GM12878 (cell line): ENCODE measurements around the gene CCL22. TPM values are rescaled to one million over a fixed set of nuclear protein-coding genes. Genes with fewer than 3 reads are reported as not detected.

Experiments
- ATAC-seq: fragments of 200-7000 bp; cut with Tn5 transposase; 3 replicates; pipeline ENCODE4 v1.9.1; 2020; ENCODE audit warnings: mild to moderate bottlenecking, moderate library complexity
- BruUV-seq: library from RNA; stranded (reverse); fragments of 400-500 nt; replicated peaks from 2 replicates; lab custom pipeline; 2021; lab: Mats Ljungman, UMichigan
- CTCF ChIA-PET: fragments of 300-600 bp; sonication (Branson Sonifier 250); formaldehyde crosslinking; extraction: SDS; loops from one replicate; lab custom pipeline; 2021; ENCODE audit warnings: inconsistent platforms; lab: Yijun Ruan, JAX
- POLR2A ChIA-PET: fragments of 350-600 bp; formaldehyde crosslinking; extraction: SDS; loops from one replicate; lab custom pipeline; 2021; ENCODE audit warnings: inconsistent platforms; lab: Charles Lee
- RAD21 ChIA-PET: fragments of 300-600 bp; sonication (Branson Sonifier 250); formaldehyde crosslinking; loops from one replicate; lab custom pipeline; 2023; ENCODE audit warnings: antibody characterized with exemption; ENCODE audit not compliant: unreplicated experiment; lab: Charles Lee
- SMC1A ChIA-PET: fragments of 300-600 bp; sonication (Branson Sonifier 250); formaldehyde crosslinking; loops from one replicate; lab custom pipeline; 2023; ENCODE audit not compliant: unreplicated experiment, uncharacterized antibody; lab: Charles Lee
- DNase-seq: peaks from one replicate; pipeline ENCODE4 v3.0.0-alpha.2; 2011; ENCODE audit warnings: low read depth, low spot score
- FAIRE-seq: peaks from 3 replicates; lab custom pipeline; 2011; peaks lifted over from hg19 to GRCh38; lab: Jason Lieb, UNC
- H2AFZ ChIP-seq: 2 replicates; pipeline ENCODE4 v1.6.0; 2011; ENCODE audit warnings: low read depth, low read length, control low read depth; ENCODE audit not compliant: control insufficient read depth
- H3K27ac ChIP-seq: 2 replicates; pipeline ENCODE4 v1.5.1; 2011; ENCODE audit warnings: control low read depth; ENCODE audit not compliant: control insufficient read depth, insufficient read depth
- H3K27me3 ChIP-seq, 2 experiments: replicated peaks in 1 of 2; 2 replicates each; pipeline versions ENCODE4 v1.6.0 to v1.6.1; 2011; ENCODE audit warnings: low read length in 1 of 2; ENCODE audit not compliant: control insufficient read depth in 2 of 2, insufficient read depth in 2 of 2
- H3K36me3 ChIP-seq, 2 experiments: 2 replicates each; pipeline ENCODE4 v1.5.1; 2011; ENCODE audit warnings: low read length in 1 of 2; ENCODE audit not compliant: control insufficient read depth in 2 of 2, insufficient read depth in 2 of 2
- H3K4me1 ChIP-seq: 2 replicates; pipeline ENCODE4 v1.6.1; 2011; ENCODE audit warnings: mild to moderate bottlenecking, low read length, moderate library complexity, mixed read lengths; ENCODE audit not compliant: control insufficient read depth, insufficient read depth
- H3K4me2 ChIP-seq: 2 replicates; pipeline ENCODE4 v1.6.0; 2011; ENCODE audit warnings: control low read depth; ENCODE audit not compliant: control insufficient read depth, insufficient read depth
- H3K4me3 ChIP-seq: fragments of 200-600 bp; sonication (generic); 2 replicates; pipeline ENCODE4 v1.5.1; 2016
- H3K79me2 ChIP-seq: 2 replicates; pipeline ENCODE4 v1.6.0; 2011; ENCODE audit warnings: low read length; ENCODE audit not compliant: control insufficient read depth, insufficient read depth
- H3K9ac ChIP-seq: 2 replicates; pipeline ENCODE4 v1.8.0; 2011; ENCODE audit warnings: low read length, control low read depth, mixed read lengths; ENCODE audit not compliant: control insufficient read depth, insufficient read depth
- H3K9me3 ChIP-seq: replicated peaks from 3 replicates; pipeline ENCODE4 v1.5.1; 2011; ENCODE audit warnings: mild to moderate bottlenecking, low read length; ENCODE audit not compliant: control insufficient read depth, insufficient read depth
- H4K20me1 ChIP-seq: 2 replicates; pipeline ENCODE4 v1.6.0; 2011; ENCODE audit not compliant: control insufficient read depth, insufficient read depth
- BHLHE40 ChIP-seq, 2 experiments: fragments of 450-650 bp in 1 of 2; IDR thresholded peaks; 2 replicates each; pipeline ENCODE4 v1.6.1; 2011 to 2017; ENCODE audit warnings: low read depth in 2 of 2, borderline replicate concordance in 1 of 2, improper control_type of control experiment in 1 of 2, low read length in 1 of 2, mild to moderate bottlenecking in 1 of 2
- CBX5 ChIP-seq: sonication (generic); IDR thresholded peaks from 2 replicates; pipeline ENCODE4 v1.6.1; 2016; ENCODE audit warnings: low read depth, moderate library complexity, mild to moderate bottlenecking, inconsistent platforms
- CREM ChIP-seq: IDR thresholded peaks from 2 replicates; pipeline ENCODE4 v1.6.1; 2014; ENCODE audit warnings: antibody characterized with exemption, low read depth
- ESRRA ChIP-seq: IDR thresholded peaks from 2 replicates; pipeline ENCODE4 v1.6.1; 2012; ENCODE audit warnings: mild to moderate bottlenecking, low read length, improper control_type of control experiment
- HDAC2 ChIP-seq: fragments of 200-600 bp; sonication (generic); IDR thresholded peaks from 2 replicates; pipeline ENCODE4 v1.6.1; 2017
- IKZF2 ChIP-seq, 2 experiments: fragments of 450-650 bp; IDR thresholded peaks; 2 replicates each; pipeline ENCODE4 v1.6.1; 2017; ENCODE audit warnings: mild to moderate bottlenecking in 2 of 2, moderate library complexity in 2 of 2
- IRF4 ChIP-seq: IDR thresholded peaks from 2 replicates; pipeline ENCODE4 v1.6.1; 2011; ENCODE audit warnings: low read depth, low read length
- JUND ChIP-seq: IDR thresholded peaks from 2 replicates; pipeline ENCODE4 v1.6.1; 2012; ENCODE audit warnings: low read depth, mild to moderate bottlenecking, low read length, improper control_type of control experiment, moderate library complexity
- NBN ChIP-seq: fragments of 450-650 bp; IDR thresholded peaks from 2 replicates; pipeline ENCODE4 v1.6.1; 2016
- POLR2A ChIP-seq: IDR thresholded peaks from 2 replicates; pipeline ENCODE4 v1.6.1; 2011; ENCODE audit warnings: low read depth, mild to moderate bottlenecking, low read length
- SUZ12 ChIP-seq: fragments of 200-600 bp; sonication (generic); IDR thresholded peaks from one replicate; pipeline ENCODE4 v1.6.1; 2018; ENCODE audit warnings: antibody characterized with exemption, mild to moderate bottlenecking; ENCODE audit not compliant: unreplicated experiment
- WGBS: methylation state at CpG from one replicate; pipeline ENCODE4 v1.1.6; 2016; ENCODE audit warnings: low lambda C conversion rate; ENCODE audit not compliant: insufficient replicate concordance, insufficient coverage; ENCODE audit errors: missing lambda C conversion rate; 5-methylcytosine and 5-hydroxymethylcytosine counted together
- in situ Hi-C: fragments of 300-500 bp; cut with MboI; formaldehyde crosslinking; loops from 9 replicates; pipeline ENCODE4 v1.14.3; 2018; ENCODE audit warnings: mixed read lengths
- intact Hi-C: fragments of 100-400 bp; cut with micrococcal nuclease; formaldehyde crosslinking; loops from one replicate; pipeline ENCODE4 v1.14.2; 2022; ENCODE audit not compliant: unreplicated experiment
- polyA plus RNA-seq, 11 experiments: library from polyadenylated mRNA; depleted of rRNA in 4 of 11; unstranded in 6 of 11; stranded (reverse) in 5 of 11; fragments of >200 nt; fragmentation: Nextera tagmentation in 4 of 11; fragmentation: Illumina TruSeq in 1 of 11; extraction: Ambion mirVana in 4 of 11; extraction: Trizol in 1 of 11; gene quantifications; 1 replicate in 1 of 11; 2 replicates in 10 of 11; pipeline versions ENCODE4 v1.2.1 to v1.2.3, GENCODE V29; 2011 to 2016; ENCODE audit warnings: inconsistent platforms in 2 of 11, missing spikeins in 2 of 11, low read depth in 1 of 11
- total RNA-seq, 4 experiments: library from RNA; depleted of rRNA in 3 of 4; stranded (reverse); fragments of >200 nt in 3 of 4; fragmentation: Illumina TruSeq in 1 of 4; extraction: Trizol in 1 of 4; gene quantifications; 2 replicates each; pipeline versions ENCODE4 v1.2.1 to v1.2.3, GENCODE V29; 2013 to 2021
- TF ChIP-seq, protein P1 (sequence below): fragments of 450-650 bp; IDR thresholded peaks from 2 replicates; pipeline ENCODE4 v1.6.1; 2018; ENCODE audit warnings: borderline replicate concordance, mild to moderate bottlenecking; ENCODE audit not compliant: partially characterized antibody

CCL22 gene
- total and polyA plus RNA-seq, 10 of the 15 experiments (the other 5 are each of a cell fraction or from before 2014, with no cell fraction given): 38.0 to 704 (median 349) TPM

GRCh38 chr16:57407521-57408353 is 49.2 kb downstream of the CCL22 start:
- DNase-seq (no peak), ATAC-seq (no peak), FAIRE-seq (no peak)
- Histone ChIP-seq H3K79me2 (no peaks in the 10 kb centered on the region), H3K36me3 (no peaks in the 10 kb centered on the region), H3K9me3 (no peaks in the 10 kb centered on the region), H3K9ac (no peak overlapping the region), H3K27me3 (no peaks in the 10 kb centered on the region), H3K27ac (no peak overlapping the region), H3K4me3 (no peak overlapping the region), H3K4me2 (no peak overlapping the region), H3K4me1 (peaks cover 23% of the 10 kb centered on the region)
- ChIA-PET CTCF (interaction anchor here (0.9 to 1.6 kb wide), 3 partner anchors 9 to 105 kb away, joined by 3 to 6 read pairs (median 4); no protein-coding TSS in a partner anchor), POLR2A (no interaction called here), RAD21 (interaction anchor here (1.3 to 1.5 kb wide), 2 partner anchors 20 to 104 kb away, joined by 3 to 4 read pairs; no protein-coding TSS in a partner anchor), SMC1A (no interaction called here)
- intact Hi-C loops: no loop called here
- in situ Hi-C loops: no loop called here
- BruUV-seq: no TSS peak
- TF ChIP-seq, protein P1, sequence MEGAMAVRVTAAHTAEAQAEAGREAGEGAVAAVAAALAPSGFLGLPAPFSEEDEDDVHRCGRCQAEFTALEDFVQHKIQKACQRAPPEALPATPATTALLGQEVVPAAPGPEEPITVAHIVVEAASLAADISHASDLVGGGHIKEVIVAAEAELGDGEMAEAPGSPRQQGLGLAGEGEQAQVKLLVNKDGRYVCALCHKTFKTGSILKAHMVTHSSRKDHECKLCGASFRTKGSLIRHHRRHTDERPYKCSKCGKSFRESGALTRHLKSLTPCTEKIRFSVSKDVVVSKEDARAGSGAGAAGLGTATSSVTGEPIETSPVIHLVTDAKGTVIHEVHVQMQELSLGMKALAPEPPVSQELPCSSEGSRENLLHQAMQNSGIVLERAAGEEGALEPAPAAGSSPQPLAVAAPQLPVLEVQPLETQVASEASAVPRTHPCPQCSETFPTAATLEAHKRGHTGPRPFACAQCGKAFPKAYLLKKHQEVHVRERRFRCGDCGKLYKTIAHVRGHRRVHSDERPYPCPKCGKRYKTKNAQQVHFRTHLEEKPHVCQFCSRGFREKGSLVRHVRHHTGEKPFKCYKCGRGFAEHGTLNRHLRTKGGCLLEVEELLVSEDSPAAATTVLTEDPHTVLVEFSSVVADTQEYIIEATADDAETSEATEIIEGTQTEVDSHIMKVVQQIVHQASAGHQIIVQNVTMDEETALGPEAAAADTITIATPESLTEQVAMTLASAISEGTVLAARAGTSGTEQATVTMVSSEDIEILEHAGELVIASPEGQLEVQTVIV: no peak
- TF ChIP-seq CBX5 (no peak), IRF4 (no peak), NBN (no peak), HDAC2 (no peak), IKZF2 (IDR thresholded peaks at IDR 0.05) (no peak), SUZ12 (no peak), ESRRA (no peak), BHLHE40 (IDR thresholded peaks at IDR 0.05; ENCODE audit: borderline replicate concordance in 1 of 2, low read depth in 2 of 2, low read length in 1 of 2) (no peak), CREM (no peak), JUND (no peak), POLR2A (no peak)
- TF ChIP-seq, all 136 proteins: peak for 0
- 70% methylated on average over 5 of the region's 5 CpGs for WGBS
- no peaks in the 10 kb centered on the region for H4K20me1 ChIP-seq
- H2AFZ ChIP-seq: no peak overlapping the region
